Prostate gland (tissue), 2 donors: ENCODE data around the gene CACNG1.

Experiments
- POLR2A ChIP-seq: fragments of 450-650 bp; IDR thresholded peaks from one replicate; pipeline ENCODE4 v1.6.1; 2016; ENCODE audit warnings: antibody characterized with exemption, mild to moderate bottlenecking
- TF ChIP-seq, protein P1 (sequence below), 4 experiments: fragments of 200-600 bp in 2 of 4; fragments of 450-650 bp in 2 of 4; sonication (generic) in 2 of 4; IDR thresholded peaks; 1 replicate in 3 of 4; 2 replicates in 1 of 4; pipeline ENCODE4 v1.5.1; 2016 to 2019; ENCODE audit warnings: antibody characterized with exemption in 4 of 4, mild to moderate bottlenecking in 2 of 4, moderate library complexity in 2 of 4

DNA sequence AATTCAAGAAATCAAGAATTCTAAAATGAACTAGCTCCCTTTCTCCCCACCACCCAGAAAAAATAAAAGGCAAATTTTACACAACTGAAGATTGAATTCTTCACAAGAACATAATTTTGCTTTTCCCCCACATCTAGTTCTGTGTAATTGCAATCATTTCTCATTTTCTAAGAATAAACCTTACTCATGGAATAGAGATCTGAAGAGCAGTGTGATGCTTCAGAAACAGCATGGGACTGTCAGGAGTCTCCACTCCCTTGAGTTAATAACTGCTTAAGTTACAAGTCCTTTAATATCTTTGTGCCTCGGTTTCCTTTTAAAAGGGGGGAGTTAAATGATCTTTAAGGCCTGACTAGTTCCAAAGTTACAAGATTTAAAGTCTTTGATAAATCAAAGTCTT, 53.7 kb downstream of the CACNG1 start:
- no peak for TF ChIP-seq POLR2A
- TF ChIP-seq, protein P1, sequence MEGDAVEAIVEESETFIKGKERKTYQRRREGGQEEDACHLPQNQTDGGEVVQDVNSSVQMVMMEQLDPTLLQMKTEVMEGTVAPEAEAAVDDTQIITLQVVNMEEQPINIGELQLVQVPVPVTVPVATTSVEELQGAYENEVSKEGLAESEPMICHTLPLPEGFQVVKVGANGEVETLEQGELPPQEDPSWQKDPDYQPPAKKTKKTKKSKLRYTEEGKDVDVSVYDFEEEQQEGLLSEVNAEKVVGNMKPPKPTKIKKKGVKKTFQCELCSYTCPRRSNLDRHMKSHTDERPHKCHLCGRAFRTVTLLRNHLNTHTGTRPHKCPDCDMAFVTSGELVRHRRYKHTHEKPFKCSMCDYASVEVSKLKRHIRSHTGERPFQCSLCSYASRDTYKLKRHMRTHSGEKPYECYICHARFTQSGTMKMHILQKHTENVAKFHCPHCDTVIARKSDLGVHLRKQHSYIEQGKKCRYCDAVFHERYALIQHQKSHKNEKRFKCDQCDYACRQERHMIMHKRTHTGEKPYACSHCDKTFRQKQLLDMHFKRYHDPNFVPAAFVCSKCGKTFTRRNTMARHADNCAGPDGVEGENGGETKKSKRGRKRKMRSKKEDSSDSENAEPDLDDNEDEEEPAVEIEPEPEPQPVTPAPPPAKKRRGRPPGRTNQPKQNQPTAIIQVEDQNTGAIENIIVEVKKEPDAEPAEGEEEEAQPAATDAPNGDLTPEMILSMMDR (IDR thresholded peaks at IDR 0.05): no peak
